Psoas muscle (tissue), 8 donors: ENCODE measurements around the gene PGPEP1. TPM values are rescaled to one million over a fixed set of nuclear protein-coding genes. Genes with fewer than 3 reads are reported as not detected.

Experiments
- ATAC-seq, 4 donors: fragments of 200-7000 bp; cut with Tn5 transposase; one replicate each; pipeline ENCODE4 v1.9.1; 2020; ENCODE audit warnings: moderate library complexity in 3 of 4, mild to moderate bottlenecking in 2 of 4
- DNase-seq, 2 donors: peaks; one replicate each; pipeline ENCODE4 v3.0.0-alpha.2; 2020
- H3K27ac ChIP-seq: fragments of 200-600 bp; one replicate; pipeline ENCODE4 v1.8.0; 2022
- H3K27me3 ChIP-seq, 3 donors: fragments of 200-600 bp in 1 of 3; one replicate each; pipeline versions ENCODE4 v1.6.1 to v1.8.0; 2013 to 2022; ENCODE audit warnings: low read length in 2 of 3, mild to moderate bottlenecking in 2 of 3, moderate library complexity in 1 of 3; ENCODE audit not compliant: insufficient read depth in 3 of 3
- H3K36me3 ChIP-seq, 2 donors: fragments of 200-600 bp in 1 of 2; one replicate each; pipeline versions ENCODE4 v1.6.1 to v1.8.0; 2013 to 2022; ENCODE audit warnings: low read depth in 1 of 2, mild to moderate bottlenecking in 1 of 2, moderate library complexity in 1 of 2; ENCODE audit not compliant: insufficient read depth in 1 of 2
- H3K4me1 ChIP-seq: fragments of 200-600 bp; one replicate; pipeline ENCODE4 v1.8.0; 2022
- H3K4me3 ChIP-seq: fragments of 200-600 bp; one replicate; pipeline ENCODE4 v1.8.0; 2022; ENCODE audit warnings: mild to moderate bottlenecking
- H3K9me3 ChIP-seq: fragments of 200-600 bp; one replicate; pipeline ENCODE4 v1.8.0; 2022
- WGBS, 3 donors: extraction: QIAGEN DNeasy Blood & Tissue Kit; methylation state at CpG; one replicate each; pipeline versions ENCODE4 v1.1.6 to v1.1.7; 2013; 5-methylcytosine and 5-hydroxymethylcytosine counted together
- intact Hi-C, 2 donors: fragments of 100-400 bp; cut with DNase I; formaldehyde crosslinking; loops; one replicate each; pipeline versions ENCODE4 v1.11.0 to v1.14.2; 2022
- polyA plus RNA-seq, 3 donors: library from polyadenylated mRNA; stranded (reverse); fragments of 200-250 nt; gene quantifications; one replicate each; pipeline ENCODE4 v1.2.3, GENCODE V29; 2013
- total RNA-seq, 4 donors: library from RNA; stranded (reverse); fragmentation: NEBNext Ultra II Directional in 2 of 4; extraction: Animal tissue kit (Norgen Biotek cat#: 25700) in 2 of 4; gene quantifications; one replicate each; pipeline versions ENCODE4 v1.2.1 to v1.2.4, GENCODE V29; 2021 to 2023
- TF ChIP-seq, protein P1 (sequence below): fragments of 200-600 bp; IDR thresholded peaks from one replicate; pipeline ENCODE4 v1.8.0; 2022; ENCODE audit warnings: antibody characterized with exemption
- donor health status: healthy with polysubstance abuse.
- donor health status: DM: no; HTN: no; CAD: no; lungs with moderate emphysema.
- donor health status: Bipolar disorder and iron deficiency.
- donor health status: healthy.
- donor health status: DM: yes; HTN: yes; CAD: no.
- donor health status: DM: no; HTN: no; CAD: no.
- donor health status: DM: no; HTN: no; CAD: no.
- donor health status: DM: yes; HTN: yes; CAD: no.

PGPEP1 gene
- total and polyA plus RNA-seq, 7 donors = 8.0 to 47.8 (median 18.3) TPM

DNA sequence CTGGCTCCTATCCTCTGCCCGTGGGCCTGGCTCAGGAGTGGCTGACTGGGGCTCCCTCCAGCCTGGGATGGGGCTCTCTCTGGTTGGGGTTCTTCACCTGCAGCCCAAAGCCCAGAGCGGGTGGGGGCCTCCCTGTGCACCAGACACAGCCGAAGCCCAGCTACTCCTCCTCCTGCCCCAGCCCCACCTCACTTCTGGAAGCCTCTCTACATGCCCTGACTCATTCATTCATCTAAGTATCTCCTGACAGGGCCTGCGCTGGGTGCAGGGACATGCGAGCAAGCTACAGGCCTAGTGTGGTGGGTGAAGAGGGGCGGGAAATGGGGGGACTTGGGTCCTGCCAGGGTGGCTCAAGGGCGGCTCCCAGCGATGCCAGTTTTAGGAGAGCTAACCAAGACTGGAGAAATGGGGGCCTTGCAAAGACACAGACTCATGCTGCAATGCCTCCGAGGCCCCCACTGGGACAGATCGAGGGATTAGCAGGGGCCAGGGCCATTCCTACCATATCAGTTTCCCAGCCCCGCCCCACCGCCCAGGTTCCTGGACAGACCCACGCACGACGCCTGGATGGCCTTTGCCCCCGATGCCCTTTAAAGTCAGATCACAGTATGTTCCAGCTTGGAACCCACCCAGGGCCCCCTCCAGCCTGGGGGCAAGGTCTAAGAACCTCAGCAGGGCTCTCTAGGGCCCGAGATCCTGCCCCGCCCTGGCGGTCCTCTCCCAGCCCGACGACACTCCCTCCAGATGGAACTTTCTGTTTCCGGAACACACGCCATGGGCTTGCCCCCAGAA lies 30.1 kb upstream of the PGPEP1 start:
- ATAC-seq (no peak), DNase-seq (no peak)
- Histone ChIP-seq H3K27ac (no peak overlapping the region), H3K4me3 (no peak overlapping the region), H3K9me3 (no peaks in the 10 kb centered on the region), H3K4me1 (peaks cover 29% of the 10 kb centered on the region), H3K27me3 (no peaks in the 10 kb centered on the region), H3K36me3 (peaks cover 0 to 65% of the 10 kb centered on the region in 2 donors)
- TF ChIP-seq, protein P1, sequence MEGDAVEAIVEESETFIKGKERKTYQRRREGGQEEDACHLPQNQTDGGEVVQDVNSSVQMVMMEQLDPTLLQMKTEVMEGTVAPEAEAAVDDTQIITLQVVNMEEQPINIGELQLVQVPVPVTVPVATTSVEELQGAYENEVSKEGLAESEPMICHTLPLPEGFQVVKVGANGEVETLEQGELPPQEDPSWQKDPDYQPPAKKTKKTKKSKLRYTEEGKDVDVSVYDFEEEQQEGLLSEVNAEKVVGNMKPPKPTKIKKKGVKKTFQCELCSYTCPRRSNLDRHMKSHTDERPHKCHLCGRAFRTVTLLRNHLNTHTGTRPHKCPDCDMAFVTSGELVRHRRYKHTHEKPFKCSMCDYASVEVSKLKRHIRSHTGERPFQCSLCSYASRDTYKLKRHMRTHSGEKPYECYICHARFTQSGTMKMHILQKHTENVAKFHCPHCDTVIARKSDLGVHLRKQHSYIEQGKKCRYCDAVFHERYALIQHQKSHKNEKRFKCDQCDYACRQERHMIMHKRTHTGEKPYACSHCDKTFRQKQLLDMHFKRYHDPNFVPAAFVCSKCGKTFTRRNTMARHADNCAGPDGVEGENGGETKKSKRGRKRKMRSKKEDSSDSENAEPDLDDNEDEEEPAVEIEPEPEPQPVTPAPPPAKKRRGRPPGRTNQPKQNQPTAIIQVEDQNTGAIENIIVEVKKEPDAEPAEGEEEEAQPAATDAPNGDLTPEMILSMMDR = no peak
- intact Hi-C loops = no loop called here
- 85 to 87% (median 87%) methylated on average over 23 of the region's 23 CpGs for WGBS, 3 donors

DNA sequence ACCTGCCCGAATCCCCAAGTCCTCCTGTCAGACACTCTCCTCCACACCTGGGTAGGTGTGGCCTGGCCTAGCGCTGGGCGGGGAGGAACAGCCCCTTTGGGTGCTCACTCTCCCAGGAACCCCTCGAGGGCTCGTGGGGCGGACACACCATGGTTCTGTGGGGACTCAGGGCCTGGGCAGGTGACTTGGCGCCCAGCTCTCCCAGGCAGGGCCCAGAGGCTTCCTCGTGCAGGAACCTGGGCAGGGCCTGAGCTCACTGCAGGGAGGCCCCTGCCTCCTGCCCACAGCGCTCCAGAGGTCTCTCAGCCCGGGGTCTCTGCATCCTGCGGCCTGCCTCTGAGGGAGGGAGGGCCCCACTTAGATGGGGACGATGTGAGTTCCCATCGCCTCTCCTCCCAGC lies 29.4 kb upstream of the PGPEP1 start:
- peaks cover 23% of the 10 kb centered on the region for H3K4me1 ChIP-seq
- TF ChIP-seq, protein P1 = no peak
- intact Hi-C loops = no loop called here
- 90 to 95% (median 91%) methylated on average over 12 to 13 of the region's 13 CpGs for WGBS, 3 donors
- H3K27me3 ChIP-seq = no peaks in the 10 kb centered on the region
- H3K4me3 ChIP-seq = no peak overlapping the region
- no peak for DNase-seq
- H3K9me3 ChIP-seq = no peaks in the 10 kb centered on the region
- H3K36me3 ChIP-seq = peaks cover 0 to 70% of the 10 kb centered on the region in 2 donors
- H3K27ac ChIP-seq = no peak overlapping the region
- no peak for ATAC-seq

DNA sequence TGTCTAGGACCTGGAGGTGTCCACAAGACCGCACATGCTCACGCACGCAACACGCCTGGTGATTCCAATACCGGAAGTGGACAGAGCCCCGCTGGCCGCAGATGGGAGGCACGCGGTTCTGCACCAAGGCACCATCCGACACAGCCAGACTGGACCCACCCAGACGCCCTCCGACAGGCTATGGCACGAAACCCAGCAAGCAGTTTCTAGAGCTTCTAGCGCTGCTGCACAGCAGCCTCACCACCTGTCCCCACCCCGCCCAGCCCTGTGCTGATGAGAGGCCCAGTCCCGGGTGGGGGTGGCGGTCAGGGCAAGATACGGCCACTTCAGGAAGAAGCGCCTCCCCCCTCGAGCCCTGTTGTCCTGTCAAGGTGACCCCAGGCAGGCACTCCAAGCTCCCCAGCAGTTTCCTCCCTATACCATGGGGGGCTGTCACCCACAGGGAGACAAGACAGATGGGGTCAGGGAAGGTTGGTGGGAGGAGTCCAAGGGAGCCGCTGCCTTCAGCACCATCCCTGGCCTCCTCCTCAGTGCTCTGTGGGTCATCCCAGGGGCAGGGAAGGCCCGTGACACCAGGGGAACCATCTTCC lies 28.8 kb upstream of the PGPEP1 start:
- H3K4me3 ChIP-seq = no peak overlapping the region
- no peaks in the 10 kb centered on the region for H3K9me3 ChIP-seq
- peaks cover 18% of the 10 kb centered on the region for H3K4me1 ChIP-seq
- intact Hi-C loops = no loop called here
- H3K36me3 ChIP-seq = peaks cover 0 to 68% of the 10 kb centered on the region in 2 donors
- no peak for DNase-seq
- WGBS, 3 donors = 89 to 92% (median 91%) methylated on average over 22 of the region's 22 CpGs
- TF ChIP-seq, protein P1 = no peak
- ATAC-seq = no peak
- no peaks in the 10 kb centered on the region for H3K27me3 ChIP-seq
- no peak overlapping the region for H3K27ac ChIP-seq

DNA sequence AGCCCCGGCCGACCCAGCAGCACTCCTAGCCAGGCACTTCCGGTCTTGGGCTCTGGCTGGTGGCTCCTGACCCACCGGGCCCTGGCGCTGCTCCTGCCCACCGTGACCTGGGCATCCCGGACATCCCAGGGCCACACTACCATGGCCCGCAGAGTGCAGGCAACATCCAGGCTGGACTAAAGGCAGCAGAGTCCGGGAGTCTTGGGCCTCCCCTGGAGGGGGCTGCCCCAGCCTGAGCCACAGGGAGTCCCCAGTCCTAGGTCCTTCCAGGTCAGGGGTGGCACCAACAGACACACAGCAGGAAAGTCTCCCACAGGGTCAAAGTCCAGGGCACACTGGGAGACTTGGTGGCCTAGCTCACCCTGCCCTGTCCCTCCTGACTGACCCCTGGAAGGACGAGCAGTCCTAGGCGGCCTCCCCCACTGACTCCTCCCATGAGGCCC lies 28.3 kb upstream of the PGPEP1 start:
- Histone ChIP-seq H3K36me3 (peaks cover 0 to 65% of the 10 kb centered on the region in 2 donors), H3K4me1 (peaks cover 17% of the 10 kb centered on the region), H3K27ac (no peak overlapping the region), H3K9me3 (no peaks in the 10 kb centered on the region), H3K27me3 (no peaks in the 10 kb centered on the region), H3K4me3 (no peak overlapping the region)
- 89 to 93% (median 90%) methylated on average over 11 of the region's 11 CpGs for WGBS, 3 donors
- intact Hi-C loops = no loop called here
- DNase-seq = no peak
- ATAC-seq = no peak
- TF ChIP-seq, protein P1 = no peak
